Right lobe of liver (tissue), 6 donors: ENCODE results near the gene CZIB. TPM values are rescaled to one million over a fixed set of nuclear protein-coding genes. Genes with fewer than 3 reads are reported as not detected.

Source experiments
- ATAC-seq, 4 donors: fragments of 200-7000 bp; cut with Tn5 transposase; one replicate each; pipeline ENCODE4 v1.9.1; 2020; ENCODE audit warnings: mild to moderate bottlenecking in 4 of 4, moderate library complexity in 4 of 4
- DNase-seq, 3 donors: peaks; one replicate each; pipeline ENCODE4 v3.0.0-alpha.2; 2020
- H3K27ac ChIP-seq, 3 donors: fragments of 200-600 bp; one replicate each; pipeline ENCODE4 v1.8.0; 2022
- H3K27me3 ChIP-seq, 2 donors: fragments of 200-600 bp; one replicate each; pipeline ENCODE4 v1.8.0; 2022
- H3K36me3 ChIP-seq, 4 donors: fragments of 200-600 bp; sonication (generic) in 1 of 4; one replicate each; pipeline versions ENCODE4 v1.5.1 to v1.8.0; 2017 to 2022; ENCODE audit warnings: control low read depth in 1 of 4
- H3K4me1 ChIP-seq, 4 donors: fragments of 200-600 bp; sonication (generic) in 1 of 4; one replicate each; pipeline versions ENCODE4 v1.5.1 to v1.8.0; 2017 to 2022; ENCODE audit warnings: control low read depth in 1 of 4
- H3K4me3 ChIP-seq, 3 donors: fragments of 200-600 bp; one replicate each; pipeline ENCODE4 v1.8.0; 2022
- H3K9me3 ChIP-seq, 4 donors: fragments of 200-600 bp; sonication (generic) in 1 of 4; one replicate each; pipeline versions ENCODE4 v1.5.1 to v1.8.0; 2017 to 2022; ENCODE audit warnings: control low read depth in 1 of 4
- POLR2A ChIP-seq: fragments of 450-650 bp; IDR thresholded peaks from one replicate; pipeline ENCODE4 v1.6.1; 2017; ENCODE audit warnings: antibody characterized with exemption, mild to moderate bottlenecking
- WGBS: methylation state at CpG from one replicate; pipeline ENCODE4 v1.1.6; 2018; ENCODE audit warnings: low coverage, low lambda C conversion rate; ENCODE audit not compliant: insufficient coverage; ENCODE audit errors: missing lambda C conversion rate; 5-methylcytosine and 5-hydroxymethylcytosine counted together
- intact Hi-C, 2 donors: fragments of 100-400 bp; cut with DNase I; formaldehyde crosslinking; loops; one replicate each; pipeline versions ENCODE4 v1.11.2 to v1.14.1; 2022
- total RNA-seq, 6 experiments: library from RNA; depleted of rRNA in 2 of 6; stranded (reverse); fragments of >200 nt in 2 of 6; fragmentation: NEBNext Ultra II Directional in 3 of 6; extraction: Animal tissue kit (Norgen Biotek cat#: 25700) in 3 of 6; gene quantifications; one replicate each; pipeline versions ENCODE4 v1.1.0 to v1.2.4, GENCODE V29; 2016 to 2023
- TF ChIP-seq, protein P1 (sequence below), 4 donors: fragments of 200-600 bp in 3 of 4; fragments of 450-650 bp in 1 of 4; IDR thresholded peaks; one replicate each; pipeline versions ENCODE4 v1.5.1 to v1.8.0; 2016 to 2022; ENCODE audit warnings: antibody characterized with exemption in 4 of 4, mild to moderate bottlenecking in 2 of 4
- donor health status: DM: no; HTN: yes; CAD: no.
- donor health status: DM: no; HTN: no; CAD: no.
- donor health status: DM: no; HTN: no; CAD: no.
- donor health status: DM: no; HTN: yes; CAD: no.
- donor health status: DM: no; HTN: yes; CAD: no.

CZIB gene
- total RNA-seq, 6 experiments from 2014 or later: 20.6 to 28.8 (median 24.2) TPM

DNA sequence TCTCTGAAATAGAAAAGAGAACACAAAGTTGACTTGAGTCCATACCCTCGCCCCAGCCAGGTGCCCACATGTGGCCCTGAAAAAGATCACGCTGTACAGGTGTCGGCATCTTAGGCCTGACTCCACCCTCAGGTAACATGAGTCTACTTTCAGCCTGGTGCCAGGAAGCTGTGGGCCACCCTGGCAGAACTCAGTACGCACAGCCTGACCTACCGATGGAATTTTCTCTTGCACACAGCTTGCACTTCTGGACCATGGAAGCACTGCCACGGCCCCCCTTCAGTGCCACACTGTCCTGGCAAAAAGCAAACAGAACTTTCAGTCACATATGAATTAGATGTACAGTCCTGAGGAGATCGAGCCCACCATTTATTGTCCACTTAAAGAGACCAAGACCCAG, 2.2 kb downstream of the CZIB start:
- Histone ChIP-seq H3K36me3 (peaks cover 0 to 34% (median 10%) of the 10 kb centered on the region in 4 donors), H3K4me3 (no peak overlapping the region), H3K9me3 (no peaks in the 10 kb centered on the region), H3K4me1 (peaks cover 0 to 11% (median 2%) of the 10 kb centered on the region in 4 donors), H3K27me3 (no peaks in the 10 kb centered on the region), H3K27ac (no peak overlapping the region)
- ATAC-seq: no peak
- DNase-seq: no peak
- TF ChIP-seq, protein P1, sequence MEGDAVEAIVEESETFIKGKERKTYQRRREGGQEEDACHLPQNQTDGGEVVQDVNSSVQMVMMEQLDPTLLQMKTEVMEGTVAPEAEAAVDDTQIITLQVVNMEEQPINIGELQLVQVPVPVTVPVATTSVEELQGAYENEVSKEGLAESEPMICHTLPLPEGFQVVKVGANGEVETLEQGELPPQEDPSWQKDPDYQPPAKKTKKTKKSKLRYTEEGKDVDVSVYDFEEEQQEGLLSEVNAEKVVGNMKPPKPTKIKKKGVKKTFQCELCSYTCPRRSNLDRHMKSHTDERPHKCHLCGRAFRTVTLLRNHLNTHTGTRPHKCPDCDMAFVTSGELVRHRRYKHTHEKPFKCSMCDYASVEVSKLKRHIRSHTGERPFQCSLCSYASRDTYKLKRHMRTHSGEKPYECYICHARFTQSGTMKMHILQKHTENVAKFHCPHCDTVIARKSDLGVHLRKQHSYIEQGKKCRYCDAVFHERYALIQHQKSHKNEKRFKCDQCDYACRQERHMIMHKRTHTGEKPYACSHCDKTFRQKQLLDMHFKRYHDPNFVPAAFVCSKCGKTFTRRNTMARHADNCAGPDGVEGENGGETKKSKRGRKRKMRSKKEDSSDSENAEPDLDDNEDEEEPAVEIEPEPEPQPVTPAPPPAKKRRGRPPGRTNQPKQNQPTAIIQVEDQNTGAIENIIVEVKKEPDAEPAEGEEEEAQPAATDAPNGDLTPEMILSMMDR (IDR thresholded peaks at IDR 0.05): no peak
- intact Hi-C loops: no loop called here
- WGBS: 100% methylated on average over 1 of the region's 7 CpGs

DNA sequence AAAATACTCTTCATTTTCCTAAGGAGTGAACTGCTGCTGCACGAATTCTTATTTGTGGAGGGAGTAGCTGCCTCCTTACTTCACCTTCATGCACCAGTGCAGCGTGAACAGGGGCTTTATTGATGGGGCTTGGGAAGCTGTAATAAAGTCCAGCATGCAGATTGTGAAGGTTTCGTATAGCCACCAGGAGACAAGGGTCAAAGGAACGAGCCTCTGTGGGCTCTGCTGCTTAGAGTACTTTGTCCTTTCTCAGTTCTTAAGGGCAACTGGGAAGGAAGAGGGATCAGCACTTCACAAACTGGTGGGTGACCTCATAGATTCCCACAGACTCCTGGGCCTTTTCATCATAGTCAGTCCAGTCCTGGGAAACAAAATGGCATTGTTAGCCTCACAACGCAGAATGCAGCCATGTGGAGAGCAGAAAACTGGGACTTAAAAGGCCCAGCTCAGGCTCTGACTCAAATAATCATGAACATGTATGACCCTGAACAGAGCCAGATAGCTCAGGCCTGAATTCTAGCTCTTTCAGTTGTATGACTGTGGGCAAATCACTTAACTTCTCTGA, 6.0 kb downstream of the CZIB start:
- 80% methylated on average over 4 of the region's 5 CpGs for WGBS
- Histone ChIP-seq H3K4me1 (peaks cover 0 to 3% (median 0%) of the 10 kb centered on the region in 4 donors), H3K9me3 (no peaks in the 10 kb centered on the region), H3K36me3 (peaks cover 0 to 70% (median 33%) of the 10 kb centered on the region in 4 donors), H3K27me3 (no peaks in the 10 kb centered on the region), H3K27ac (no peak overlapping the region), H3K4me3 (no peak overlapping the region)
- ATAC-seq (no peak), DNase-seq (no peak)
- TF ChIP-seq POLR2A: no peak
- TF ChIP-seq, protein P1 (IDR thresholded peaks at IDR 0.05): no peak
- intact Hi-C loops: no loop called here

DNA sequence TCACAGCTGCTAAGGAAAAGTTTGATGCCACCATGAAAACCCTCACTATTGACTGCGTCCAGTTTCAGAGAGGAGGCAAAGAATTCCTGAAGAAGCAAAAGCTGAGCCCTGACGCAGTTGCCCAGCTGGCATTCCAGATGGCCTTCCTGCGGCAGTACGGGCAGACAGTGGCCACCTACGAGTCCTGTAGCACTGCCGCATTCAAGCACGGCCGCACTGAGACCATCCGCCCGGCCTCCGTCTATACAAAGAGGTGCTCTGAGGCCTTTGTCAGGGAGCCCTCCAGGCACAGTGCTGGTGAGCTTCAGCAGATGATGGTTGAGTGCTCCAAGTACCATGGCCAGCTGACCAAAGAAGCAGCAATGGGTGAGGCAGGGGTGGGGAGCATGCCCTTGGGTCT, 9.5 kb downstream of the CZIB start:
- Histone ChIP-seq H3K4me3 (no peak overlapping the region), H3K4me1 (no peaks in the 10 kb centered on the region), H3K27me3 (no peaks in the 10 kb centered on the region), H3K9me3 (no peaks in the 10 kb centered on the region), H3K27ac (no peak overlapping the region), H3K36me3 (peaks cover 0 to 93% (median 48%) of the 10 kb centered on the region in 4 donors)
- DNase-seq (no peak), ATAC-seq (peak in 1 of 4 donors; percentile 26)
- TF ChIP-seq, protein P1 (IDR thresholded peaks at IDR 0.05): no peak
- no peak for TF ChIP-seq POLR2A
- intact Hi-C loops: no loop called here
- no CpG with 5 or more reads among the region's 11 CpGs for WGBS

DNA sequence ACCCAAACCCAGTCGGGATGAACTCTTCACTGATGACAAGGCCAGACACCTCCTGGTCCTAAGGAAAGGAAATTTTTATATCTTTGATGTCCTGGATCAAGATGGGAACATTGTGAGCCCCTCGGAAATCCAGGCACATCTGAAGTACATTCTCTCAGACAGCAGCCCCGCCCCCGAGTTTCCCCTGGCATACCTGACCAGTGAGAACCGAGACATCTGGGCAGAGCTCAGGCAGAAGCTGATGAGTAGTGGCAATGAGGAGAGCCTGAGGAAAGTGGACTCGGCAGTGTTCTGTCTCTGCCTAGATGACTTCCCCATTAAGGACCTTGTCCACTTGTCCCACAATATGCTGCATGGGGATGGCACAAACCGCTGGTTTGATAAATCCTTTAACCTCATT, 10.1 kb downstream of the CZIB start:
- H3K27ac ChIP-seq: no peak overlapping the region
- H3K4me1 ChIP-seq: no peaks in the 10 kb centered on the region
- ATAC-seq (no peak), DNase-seq (no peak)
- no peak overlapping the region for H3K4me3 ChIP-seq
- H3K9me3 ChIP-seq: no peaks in the 10 kb centered on the region
- H3K27me3 ChIP-seq: no peaks in the 10 kb centered on the region
- TF ChIP-seq POLR2A: no peak
- TF ChIP-seq, protein P1 (IDR thresholded peaks at IDR 0.05): no peak
- peaks cover 0 to 90% (median 52%) of the 10 kb centered on the region in 4 donors for H3K36me3 ChIP-seq
- intact Hi-C loops: no loop called here
- 89% methylated on average over 4 of the region's 7 CpGs for WGBS
